ENCODE measurements around the gene PRTFDC1.
"Not testable (repeated sequence)": the region's sequence is repeated elsewhere in the genome, so short reads cannot be mapped to it uniquely, and the experiment has no call there.

Gene PRTFDC1

DNA sequence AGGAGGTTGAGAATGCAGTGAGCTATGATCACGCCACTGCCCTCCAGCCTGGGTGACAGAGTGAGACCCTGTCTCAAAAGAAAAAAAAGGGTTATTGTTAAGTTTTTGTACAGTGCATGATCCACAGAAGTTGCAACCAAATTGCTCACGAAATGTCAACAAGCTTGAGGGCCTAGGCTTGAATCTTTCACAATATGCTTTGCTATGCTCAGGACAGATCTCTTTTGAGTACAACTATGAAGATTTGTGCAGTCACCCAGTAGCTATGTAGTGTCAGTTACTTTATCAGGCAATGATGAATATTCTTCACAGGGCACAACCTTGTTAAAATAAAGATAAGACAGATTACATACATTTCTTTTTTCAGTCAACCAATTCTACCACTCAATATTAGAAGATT, 109.2 kb downstream of the PRTFDC1 start:
- DNase-seq (ENCODE audit: low read depth) = no peak

- no peak for DNase-seq (ENCODE audit: low read depth)
These were observed 109.5 kb downstream of the PRTFDC1 start for GRCh38 chr10:24842856-24843255.

GRCh38 chr10:24841530-24841929, 110.9 kb downstream of the PRTFDC1 start:
- DNase-seq (ENCODE audit: low read depth) = no peak

GRCh38 chr10:24840784-24841183, 111.6 kb downstream of the PRTFDC1 start:
- DNase-seq (ENCODE audit: low read depth) = no peak

GRCh38 chr10:24837781-24838180, 114.6 kb downstream of the PRTFDC1 start:
- DNase-seq (ENCODE audit: low read depth) = not testable (repeated sequence)

DNA sequence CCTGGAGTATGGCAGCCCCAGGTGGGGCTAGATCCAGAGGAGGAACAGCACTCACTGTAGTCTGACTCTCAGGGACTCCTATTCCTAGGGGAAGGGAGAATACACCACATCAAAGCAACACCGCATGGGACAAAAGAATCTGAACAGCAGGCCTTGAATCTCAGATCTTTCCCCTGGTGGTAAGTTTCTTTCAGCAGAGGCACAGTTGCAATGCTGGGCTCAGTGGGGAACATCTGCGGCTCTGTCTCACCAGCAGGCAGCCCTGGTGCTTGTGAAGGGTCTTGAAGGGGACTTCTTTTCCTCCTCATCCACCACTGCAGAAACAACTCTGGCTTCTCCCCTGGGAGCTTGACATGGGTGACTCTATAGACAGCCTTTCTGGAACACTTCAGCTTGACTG, 117.5 kb downstream of the PRTFDC1 start:
- DNase-seq (ENCODE audit: low read depth) = no peak

GRCh38 chr10:24826009-24826408, 126.4 kb downstream of the PRTFDC1 start:
- DNase-seq (ENCODE audit: low read depth) = peak; percentile 65

GRCh38 chr10:24825551-24825950, 126.9 kb downstream of the PRTFDC1 start:
- peak; percentile 52 for DNase-seq (ENCODE audit: low read depth)

- DNase-seq (ENCODE audit: low read depth) = peak; percentile 13
These were observed 127.9 kb downstream of the PRTFDC1 start for GRCh38 chr10:24824536-24824935.

- DNase-seq (ENCODE audit: low read depth) = no peak
These were observed 128.3 kb downstream of the PRTFDC1 start for GRCh38 chr10:24824124-24824523.

- DNase-seq (ENCODE audit: low read depth) = no peak
These were observed 129.8 kb downstream of the PRTFDC1 start for GRCh38 chr10:24822590-24822989.

GRCh38 chr10:24821986-24822385, 130.4 kb downstream of the PRTFDC1 start:
- DNase-seq (ENCODE audit: low read depth) = peak; percentile 31

DNA sequence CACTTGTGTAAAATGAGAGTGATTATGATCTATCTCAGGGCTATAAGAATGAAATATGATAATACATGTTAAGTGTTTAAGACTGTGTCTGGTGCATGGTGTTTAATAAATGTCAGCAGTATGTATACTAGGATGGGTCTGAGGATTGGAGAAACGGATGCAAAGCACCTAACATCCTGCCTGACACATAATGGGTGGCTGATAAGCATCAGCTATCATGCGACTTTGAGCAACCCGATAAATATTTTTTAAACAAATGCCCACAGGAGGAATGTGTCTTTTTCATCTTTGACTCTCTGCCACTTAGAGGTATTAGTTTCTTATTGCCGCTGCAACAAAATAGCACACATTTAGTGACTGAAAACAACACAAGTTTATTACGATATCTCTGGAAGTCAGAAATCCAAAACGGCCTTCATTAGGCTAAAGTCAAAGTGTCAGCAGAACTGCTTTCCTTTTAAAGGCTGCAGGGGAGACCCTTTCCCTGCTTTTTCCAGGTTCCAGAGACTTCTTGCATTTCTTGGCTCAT, 135.5 kb downstream of the PRTFDC1 start:
- DNase-seq (ENCODE audit: low read depth) = no peak

DNA sequence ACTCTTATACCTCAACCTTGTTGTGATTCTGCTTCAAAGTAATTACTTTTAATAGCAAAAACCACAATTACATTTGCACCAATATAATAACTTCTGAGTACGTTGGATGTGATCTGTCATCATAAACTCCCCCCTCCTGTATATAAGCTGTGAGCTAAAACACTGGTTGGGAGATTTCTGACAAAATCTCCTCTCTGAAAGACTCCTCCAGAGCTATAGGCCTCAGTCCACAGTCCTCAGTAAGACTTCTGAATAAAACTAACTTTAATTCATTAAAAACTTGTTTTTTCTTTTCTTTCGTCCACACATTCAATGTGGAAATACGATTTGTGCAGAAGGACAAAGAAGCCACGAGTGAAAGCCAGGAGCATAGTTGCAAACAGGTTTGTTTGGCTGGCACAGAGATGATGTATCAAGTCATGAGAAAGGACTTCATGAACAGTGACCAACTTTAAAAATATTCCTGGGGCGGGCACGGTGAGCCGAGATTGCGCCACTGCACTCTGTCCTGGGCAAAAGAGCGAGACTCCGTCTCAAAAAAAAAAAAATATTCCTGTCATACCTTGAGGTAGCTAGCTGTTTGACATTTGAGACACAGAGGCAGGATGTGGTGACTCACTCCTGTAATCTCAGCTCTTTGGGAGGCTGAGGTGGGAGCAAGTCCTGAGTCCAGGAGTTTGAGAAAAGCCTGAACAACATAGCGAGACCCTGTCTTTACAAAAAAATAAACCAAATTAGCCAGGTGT, 137.7 kb downstream of the PRTFDC1 start:
- DNase-seq (ENCODE audit: low read depth) = peak; percentile 59

DNA sequence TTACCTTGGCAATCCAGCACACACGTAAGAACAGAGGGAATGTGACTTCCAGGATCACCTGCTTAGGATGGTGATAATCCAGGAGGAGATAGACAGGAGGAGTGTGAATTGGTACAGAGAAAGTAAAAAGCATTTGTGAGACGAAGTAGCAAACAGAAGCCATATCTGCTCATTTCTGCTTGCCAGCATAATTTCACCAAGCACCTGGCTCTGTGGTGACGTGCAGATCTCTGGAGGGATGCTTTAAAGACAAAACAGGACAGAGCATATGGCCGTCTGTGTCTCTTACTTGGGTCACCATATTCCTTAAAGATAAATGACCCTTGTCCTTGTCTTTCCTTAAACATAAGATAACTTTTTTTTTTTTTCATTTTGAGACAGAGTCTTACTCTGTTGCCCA, 138.6 kb downstream of the PRTFDC1 start:
- no peak for DNase-seq (ENCODE audit: low read depth)

- DNase-seq (ENCODE audit: low read depth) = no peak
These were observed 146.1 kb downstream of the PRTFDC1 start for GRCh38 chr10:24806262-24806661.

DNA sequence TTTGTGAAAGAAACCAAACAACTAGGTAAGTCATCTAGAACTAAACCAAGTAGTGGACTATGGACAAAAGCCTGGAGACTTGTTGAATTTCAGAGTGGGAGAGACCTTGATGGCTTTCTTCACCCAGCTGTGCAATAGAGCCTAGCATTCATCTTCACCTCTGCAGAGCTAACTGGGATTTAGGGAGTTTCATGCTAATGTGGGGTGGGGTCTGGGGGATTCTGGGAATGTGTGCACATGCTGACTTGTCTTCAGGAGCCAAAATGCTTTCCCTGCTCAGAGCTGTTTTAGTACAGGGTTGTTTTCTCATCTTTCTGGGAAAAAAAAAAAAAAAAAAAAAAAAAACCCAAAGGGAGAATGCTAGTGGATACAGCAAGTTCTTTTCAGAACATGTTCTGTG, 147.4 kb downstream of the PRTFDC1 start:
- no peak for DNase-seq (ENCODE audit: low read depth)

DNA sequence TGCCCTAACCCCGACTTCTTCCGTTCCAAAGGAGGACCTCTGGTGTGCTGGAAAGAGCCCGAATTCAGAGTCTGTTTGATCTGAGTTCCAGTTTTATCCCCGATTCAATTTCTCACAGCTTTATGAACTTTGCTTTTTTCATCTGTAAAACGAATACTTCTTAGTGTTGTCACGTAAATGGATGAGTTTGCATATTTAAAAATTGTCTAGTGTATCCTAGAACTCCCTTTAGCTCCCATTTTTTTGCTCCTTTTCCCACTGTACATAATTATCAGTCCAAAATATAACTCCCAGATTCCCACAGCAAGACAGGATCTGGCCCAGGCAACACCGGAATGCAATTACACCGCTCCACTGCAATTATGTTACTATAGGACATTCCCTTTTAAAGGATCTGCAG, 148.0 kb downstream of the PRTFDC1 start:
- no peak for DNase-seq (ENCODE audit: low read depth)

GRCh38 chr10:24802378-24802777, 150.0 kb downstream of the PRTFDC1 start:
- no peak for DNase-seq (ENCODE audit: low read depth)

- DNase-seq (ENCODE audit: low read depth) = no peak
These were observed 151.5 kb downstream of the PRTFDC1 start for GRCh38 chr10:24800861-24801260.

Measured in EH (cell line).